CD4-positive, alpha-beta T cell treated with Interleukin-4 for 1 hour (primary cell): ENCODE measurements around the gene CAMTA1.
"Not testable (repeated sequence)": the region's sequence is repeated elsewhere in the genome, so short reads cannot be mapped to it uniquely, and the experiment has no call there.

Experiments used
- DNase-seq, 2 donors: peaks; one replicate each; pipeline ENCODE4 v3.0.0-alpha.2; 2020 to 2022

The CAMTA1 gene

DNA sequence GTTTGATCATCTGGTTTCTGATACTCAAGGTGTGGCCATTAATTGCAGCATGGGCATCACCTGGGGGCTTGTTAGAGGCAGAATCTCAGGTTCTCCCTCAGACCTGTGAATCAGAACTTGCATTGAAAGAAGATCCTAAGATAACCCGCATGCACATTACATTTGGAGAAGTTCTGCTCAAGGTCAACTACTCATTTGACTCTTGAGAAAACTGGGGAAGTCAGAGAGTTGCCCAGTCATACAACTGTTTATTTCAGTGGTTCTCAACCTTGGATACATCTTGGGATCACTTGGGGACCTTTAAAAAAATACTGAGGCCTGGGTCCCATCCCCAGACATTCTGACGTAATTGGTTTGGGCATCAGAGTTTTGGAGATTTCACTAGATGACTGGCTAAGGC, 30.5 kb downstream of the CAMTA1 start:
- DNase-seq = no peak

DNA sequence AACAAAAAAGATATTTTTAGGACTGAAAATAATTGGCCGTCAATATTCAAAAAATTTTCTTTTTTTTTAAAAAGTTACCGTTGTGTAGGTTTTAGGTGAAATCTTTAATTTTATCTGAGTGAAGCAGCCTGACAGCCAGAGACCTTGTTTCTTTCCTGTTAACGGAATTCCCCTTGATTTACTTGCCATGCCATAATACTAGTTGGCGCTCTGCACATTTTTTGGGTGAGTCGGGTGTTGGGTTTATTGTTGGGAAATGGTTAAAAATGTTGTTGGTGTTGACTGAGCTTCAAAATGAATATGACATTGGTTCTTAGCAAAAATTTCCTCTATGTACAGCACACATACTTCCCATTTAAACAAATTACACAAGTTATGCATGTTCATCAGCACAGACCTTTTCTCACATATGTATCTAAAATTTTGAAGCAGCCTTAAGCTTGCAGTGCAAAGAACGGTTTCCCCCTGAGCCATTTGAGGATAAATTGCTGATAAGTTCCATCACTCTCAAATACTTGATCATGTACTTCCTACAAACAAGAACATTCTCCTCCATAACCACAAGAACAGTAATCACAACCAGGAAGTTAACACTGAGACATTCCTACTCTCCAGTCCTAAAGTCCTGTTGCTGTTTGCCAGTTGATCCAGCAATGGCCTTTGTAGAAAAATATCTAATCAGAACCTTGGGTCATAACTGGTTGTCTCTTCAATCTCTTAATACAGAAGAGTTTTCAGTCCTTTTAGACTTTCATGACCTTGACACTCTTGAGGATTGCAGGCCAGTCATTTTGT, 34.2 kb downstream of the CAMTA1 start:
- DNase-seq = no peak

DNA sequence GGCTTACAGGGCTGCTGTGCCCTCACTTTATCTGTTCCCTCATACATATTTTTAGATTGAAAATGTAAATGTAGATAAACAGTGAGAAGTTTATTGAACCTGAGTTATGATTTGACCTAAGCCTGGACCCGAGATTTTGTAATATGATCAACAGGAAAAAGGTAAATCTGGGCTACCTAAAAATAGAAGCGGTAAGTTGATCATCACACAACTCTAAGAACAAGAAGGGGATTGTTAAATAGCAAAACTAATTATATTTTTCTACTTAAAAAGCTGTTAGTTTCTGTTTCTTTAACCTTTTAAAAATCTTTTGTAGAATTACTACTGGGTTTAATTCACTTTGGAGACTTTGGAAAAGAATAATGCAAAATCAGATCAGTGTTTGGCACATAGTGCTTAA, 35.6 kb downstream of the CAMTA1 start:
- DNase-seq = no peak

DNA sequence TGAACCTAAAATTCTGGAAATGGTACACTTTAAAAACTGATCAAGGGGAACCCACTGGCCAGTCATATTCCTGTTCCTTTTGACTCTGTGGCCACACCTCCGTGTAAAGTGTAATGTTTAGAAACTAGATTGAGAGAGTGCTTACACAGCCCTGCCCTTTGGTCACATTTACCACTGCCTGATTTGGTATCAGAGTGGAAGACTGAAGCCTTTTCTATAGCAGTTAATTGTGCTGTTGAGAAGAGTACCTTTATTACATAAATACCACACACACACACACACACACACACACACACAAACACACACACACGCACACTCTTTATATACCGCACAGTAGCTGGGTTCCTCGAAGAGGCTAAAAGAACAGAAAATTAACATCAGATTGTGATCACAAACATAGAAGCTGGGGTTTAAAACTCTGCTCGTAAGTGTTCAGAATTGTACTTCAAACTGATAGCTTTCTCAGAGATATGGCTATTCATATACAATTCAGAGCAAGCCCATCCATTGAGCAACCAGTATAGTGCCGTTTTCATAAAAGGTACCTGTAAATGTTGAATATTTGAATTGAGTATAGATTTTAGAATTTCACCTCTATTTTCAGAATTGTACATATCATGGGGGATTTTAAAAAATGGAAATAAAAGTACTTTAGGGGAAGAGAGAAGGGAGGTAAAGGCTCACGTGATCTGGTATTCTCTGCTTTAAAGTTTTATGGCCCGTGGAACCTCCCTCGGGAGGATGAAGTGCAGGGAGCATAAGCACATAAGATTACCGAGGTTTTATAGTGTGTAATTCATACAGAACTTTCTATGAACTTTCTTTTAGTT, 37.5 kb downstream of the CAMTA1 start:
- DNase-seq = no peak

DNA sequence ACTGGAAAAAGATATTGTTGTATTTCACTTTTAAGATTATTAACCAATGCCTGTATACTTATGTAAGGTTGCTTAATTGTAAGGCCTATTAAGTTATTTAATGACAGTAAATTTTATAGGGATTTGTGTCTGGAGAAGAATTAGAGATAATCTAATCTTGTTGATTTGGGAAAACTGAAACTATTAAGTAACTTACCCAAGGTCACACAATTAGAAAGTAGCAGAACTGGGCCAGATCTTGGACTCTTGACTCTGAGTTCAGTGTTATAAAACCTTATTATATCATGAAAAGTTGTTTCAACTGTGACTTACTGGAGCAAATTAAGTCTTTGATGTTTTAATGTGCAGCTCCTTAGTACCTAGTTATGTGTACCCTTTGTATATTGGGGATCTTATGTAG, 38.5 kb downstream of the CAMTA1 start:
- DNase-seq = no peak

DNA sequence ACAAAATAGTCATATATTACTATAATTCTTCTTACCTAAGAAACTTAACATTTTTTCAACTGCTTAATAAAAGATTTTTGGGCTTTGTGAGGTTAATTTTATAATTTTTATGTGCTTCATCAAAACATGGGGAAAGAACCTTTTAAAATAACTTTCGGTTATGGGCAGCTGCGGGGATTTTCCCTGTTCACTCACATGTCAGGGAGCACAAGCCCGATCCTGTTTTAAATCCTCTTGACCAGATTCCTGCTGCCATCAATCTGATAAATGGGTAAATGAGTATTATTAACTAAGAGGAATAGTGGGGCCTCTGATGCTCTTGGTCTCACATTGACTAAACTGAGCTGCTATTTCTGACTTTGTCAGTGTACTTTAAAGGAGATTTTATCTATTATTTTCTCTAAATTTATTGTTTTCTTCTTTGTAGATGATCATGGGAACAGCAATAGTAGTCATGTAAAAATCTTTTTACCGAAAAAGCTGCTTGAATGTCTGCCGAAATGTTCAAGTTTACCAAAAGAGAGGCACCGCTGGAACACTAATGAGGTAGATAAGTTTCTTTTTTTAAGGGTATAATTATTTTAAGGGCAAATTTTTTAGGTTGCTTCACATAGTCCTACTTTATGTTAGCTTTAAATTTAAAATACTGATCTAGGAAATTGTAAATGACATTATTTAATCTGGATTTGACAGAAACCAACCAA, 39.6 kb downstream of the CAMTA1 start:
- DNase-seq = no peak

DNA sequence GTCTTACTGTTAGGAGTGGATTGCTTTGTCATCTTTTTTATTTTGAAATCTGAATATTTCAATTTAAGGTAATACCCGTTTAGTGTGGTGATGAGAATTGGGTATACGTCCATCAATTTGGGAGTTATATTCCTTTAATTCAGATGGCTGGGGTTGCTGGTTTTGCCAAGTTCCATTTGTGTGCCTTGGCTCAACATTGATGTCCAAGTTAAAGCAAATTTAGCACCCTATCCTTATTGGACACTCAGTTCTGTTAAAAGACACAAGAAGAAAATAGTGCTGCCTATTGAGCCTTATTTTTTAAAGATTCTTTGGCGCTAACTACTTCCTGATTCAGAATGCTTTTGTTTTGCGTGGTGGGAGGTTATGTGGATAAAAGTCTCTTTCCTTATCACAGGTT, 40.6 kb downstream of the CAMTA1 start:
- DNase-seq = no peak

DNA sequence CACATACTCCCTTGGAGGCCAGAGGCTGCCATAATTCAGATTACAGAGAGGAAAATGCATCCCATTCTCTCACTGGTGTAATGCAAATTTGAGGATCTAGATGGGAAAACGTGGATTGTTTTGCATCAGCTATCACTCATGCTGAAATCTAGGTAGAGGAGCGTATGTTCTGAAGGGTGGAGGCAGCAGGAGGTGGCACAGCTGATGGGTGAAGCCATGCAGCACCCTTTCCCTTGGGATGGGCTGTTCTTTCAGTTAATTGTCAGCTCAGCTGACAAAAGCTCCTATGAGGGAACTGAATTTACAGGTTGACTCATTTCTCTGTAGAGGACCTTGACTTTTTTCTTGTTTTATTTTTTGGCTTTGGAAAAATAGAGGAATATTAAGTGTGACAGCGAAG, 41.8 kb downstream of the CAMTA1 start:
- no peak for DNase-seq

DNA sequence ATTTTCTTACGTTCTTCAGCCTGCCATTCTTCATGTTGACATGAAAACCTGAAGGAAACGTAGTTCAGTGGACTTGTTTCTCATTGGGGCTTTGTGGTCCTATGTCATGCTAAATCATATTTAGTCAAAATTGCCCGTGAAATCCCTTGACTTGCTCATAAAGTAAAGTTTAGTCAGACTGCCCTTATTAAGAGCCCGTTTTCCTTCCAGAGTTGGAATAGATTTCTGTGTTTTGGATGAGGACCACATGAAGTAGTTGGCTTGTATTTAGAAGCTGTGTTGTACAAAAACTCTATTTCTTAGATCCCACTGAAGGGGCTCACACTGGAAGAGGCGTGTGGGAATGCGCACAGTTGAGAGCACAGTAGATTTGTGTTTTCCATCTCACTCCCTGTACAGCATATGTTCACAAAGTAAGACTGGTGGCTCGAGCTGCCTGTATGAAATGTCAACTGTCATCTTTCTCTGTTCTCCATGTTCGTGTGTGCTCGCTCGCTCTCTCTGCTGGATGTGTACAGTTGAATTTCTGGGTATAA, 42.4 kb downstream of the CAMTA1 start:
- no peak for DNase-seq

DNA sequence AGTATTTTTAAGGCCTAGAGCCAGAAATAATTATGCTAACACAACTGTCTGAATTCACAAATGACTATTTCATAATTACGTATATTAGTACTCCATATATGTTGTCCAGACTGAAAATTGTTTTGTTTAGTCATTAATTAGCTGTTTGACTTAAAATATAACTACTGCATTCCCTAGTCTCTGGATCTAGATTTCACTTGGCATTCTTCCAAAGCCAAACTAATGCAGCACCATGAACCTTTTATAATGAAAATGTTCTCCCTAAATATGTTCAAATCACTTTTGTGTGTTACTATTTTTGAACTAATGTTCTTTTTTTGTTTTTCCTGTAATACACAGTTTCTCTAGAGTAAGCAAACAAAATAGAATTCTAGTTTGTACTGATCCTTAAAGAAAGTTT, 46.1 kb downstream of the CAMTA1 start:
- no peak for DNase-seq

DNA sequence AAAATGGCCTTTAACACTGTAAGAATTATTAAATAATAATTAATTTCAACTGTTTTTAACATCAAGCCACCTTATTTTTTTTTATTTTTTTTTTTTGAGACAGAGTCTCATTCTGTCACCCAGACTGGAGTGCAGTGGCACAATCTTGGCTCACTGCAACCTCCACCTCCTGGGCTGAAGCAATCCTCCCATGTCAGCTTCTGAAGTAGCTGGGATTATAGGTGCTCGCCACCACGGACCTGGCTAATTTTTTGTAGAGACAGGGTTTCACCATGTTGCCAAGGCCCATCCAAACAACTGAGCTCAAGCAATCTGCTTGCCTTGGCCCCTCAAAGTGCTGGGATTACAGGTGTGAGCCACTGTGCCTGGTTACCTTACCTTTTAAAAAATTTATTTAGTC, 46.8 kb downstream of the CAMTA1 start:
- not testable (repeated sequence) for DNase-seq

DNA sequence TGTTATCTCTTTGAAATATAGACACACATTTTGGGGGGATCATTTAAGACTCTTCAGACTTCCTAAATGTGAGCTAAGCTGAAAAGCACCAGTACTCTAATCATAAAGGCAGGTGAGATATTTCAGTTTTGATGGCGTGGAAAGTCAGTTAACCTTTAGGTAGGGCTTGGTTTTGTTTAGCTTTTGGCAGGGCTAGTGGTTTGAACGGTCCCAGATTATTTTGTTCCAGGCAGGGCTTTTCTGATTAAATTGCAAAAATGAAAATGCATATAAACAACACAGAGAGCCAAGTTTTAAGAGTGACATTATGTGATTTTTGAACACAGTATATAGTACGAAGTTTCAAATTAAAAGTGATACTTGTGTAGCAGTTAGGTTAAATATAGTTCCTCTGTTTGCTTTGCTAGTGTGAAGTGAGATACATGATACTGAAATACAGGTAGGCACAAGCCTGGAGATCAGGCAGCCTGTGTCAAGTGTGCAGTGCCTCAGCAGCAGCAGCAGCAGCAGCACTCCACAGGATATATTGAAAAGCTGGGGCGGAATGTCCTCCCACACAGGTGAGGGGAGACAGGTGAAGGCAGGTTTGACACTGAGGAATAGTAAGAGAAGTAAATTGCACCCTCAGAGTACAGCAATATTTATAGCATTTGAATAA, 47.4 kb downstream of the CAMTA1 start:
- DNase-seq = no peak

DNA sequence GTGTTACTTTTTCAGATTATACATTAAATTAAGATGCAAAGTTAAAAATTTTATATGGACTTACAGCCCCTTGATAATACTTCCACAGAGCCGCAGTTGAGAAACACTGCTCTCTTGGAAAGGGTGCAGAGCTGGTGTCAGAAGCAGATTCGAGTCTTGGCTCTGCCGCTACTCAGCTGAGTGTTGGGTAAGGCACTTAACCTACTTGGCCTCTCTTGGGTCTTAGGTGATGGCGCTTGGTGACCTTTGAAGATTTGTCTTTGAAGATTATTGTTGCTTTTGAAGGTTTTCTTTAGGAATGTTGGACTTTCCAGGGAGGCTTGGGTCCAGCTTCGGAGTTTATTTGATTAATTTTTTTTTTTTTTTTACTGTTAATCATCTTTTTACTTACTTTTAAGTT, 48.5 kb downstream of the CAMTA1 start:
- DNase-seq = no peak

DNA sequence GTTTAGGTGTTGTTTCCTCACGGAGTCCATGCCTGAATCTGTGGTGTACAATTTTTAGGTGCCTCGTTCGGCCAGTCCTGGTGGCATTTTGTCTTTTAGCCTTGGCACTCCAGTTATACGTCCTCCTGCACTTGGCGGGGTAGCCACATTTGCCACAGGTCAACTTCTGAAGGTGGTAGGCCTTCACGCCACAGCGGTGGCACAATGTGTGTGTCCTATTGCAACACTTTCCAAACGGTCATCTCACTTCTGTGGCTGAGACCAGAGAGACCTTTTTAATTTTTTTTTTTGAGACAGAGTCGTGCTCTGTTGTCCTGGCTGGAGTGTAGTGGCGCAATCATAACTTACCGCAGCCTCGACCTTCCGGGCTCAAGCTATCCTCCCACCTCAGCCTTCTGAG, 49.1 kb downstream of the CAMTA1 start:
- no peak for DNase-seq

DNA sequence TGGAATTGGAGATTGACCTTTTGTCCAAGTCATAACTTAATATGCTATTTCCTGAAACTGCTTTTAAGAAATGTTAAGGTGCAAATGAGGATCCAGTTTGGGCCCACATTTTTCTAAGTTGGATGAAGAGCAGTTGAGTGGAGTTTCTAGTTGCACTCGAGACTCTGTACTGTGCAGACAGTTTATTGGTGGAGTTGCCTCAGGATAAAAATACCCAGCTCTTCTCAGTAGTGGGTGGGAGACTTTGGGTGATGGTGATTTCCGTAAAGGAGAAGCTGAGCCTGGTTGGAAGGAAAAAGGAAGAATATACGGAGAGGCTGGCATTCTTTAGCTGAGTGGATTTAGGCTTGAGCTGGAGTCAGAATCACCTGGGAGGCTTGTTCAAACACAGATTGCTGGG, 49.9 kb downstream of the CAMTA1 start:
- DNase-seq = no peak

DNA sequence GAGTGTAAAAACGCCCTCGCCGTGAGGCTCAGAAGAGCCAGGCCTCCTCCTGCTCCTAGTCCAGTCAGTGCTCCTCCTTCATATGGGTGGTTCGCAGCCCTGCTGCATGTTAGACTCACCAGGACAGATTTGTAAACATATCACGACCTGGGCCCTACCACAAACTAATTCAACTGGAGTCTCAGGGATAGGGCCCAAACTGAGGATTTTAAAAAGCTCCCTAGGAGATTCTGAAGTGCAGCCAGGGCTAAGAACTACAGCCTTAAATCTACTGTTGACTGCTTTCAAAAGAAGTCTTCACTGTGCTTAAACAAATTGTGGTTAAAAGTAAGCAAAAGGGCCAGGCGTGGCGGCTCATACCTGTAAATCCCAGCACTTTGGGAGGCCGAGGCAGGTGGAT, 57.0 kb downstream of the CAMTA1 start:
- no peak for DNase-seq

DNA sequence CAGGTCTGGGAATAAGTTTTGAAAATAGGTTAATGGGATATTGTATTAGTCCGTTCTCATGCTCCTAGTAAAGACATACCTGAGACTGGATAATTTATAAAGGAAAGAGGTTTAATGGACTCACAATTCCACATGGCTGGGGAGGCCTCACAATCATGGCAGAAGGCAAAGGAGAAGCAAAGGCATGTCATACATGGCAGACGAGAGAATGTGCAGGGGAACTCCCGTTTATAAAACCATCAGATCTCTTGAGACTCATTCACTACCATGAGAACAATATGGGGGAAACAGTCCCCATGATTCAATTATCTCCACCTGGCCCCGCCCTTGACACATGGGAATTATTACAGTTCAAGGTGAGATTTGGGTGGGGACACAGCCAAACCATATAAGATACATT, 60.5 kb downstream of the CAMTA1 start:
- not testable (repeated sequence) for DNase-seq

DNA sequence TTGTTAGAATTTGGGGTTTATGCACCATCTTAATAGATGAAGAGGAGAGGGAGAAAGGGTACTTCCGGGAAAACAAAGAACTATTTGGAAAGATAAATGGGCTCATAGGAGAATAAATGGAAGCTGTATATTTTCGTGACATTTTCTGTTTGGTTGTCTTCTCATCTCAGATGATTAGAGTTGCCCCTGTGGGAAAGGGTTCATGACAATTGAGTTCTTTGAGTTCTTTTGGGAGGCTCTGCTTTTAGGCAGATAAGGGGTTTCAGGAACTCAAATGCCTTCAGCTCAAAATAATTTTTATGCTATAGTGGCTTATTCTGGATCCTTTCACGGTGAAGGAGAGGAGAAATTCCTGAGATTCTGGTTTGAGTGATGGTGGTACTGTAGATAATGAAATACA, 63.6 kb downstream of the CAMTA1 start:
- no peak for DNase-seq

DNA sequence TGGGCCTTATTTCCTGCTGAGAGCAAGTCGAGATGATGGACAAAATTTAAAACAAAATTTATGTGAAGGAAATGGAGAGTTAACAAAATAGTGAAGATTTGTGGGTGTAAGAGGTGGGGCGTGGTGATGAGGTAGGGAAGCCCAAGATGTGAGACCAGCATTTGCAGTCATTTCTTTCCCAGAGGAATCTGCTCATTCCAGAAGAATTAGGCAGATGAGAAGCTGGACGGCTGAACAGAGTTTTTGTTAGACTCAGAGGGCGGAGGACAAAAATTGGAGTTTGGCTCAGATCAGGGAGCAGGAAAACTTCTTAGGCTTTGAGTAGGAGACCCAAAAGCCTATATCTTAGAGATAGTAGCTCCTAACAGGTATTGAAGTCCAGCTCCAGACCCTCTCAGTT, 65.3 kb downstream of the CAMTA1 start:
- no peak for DNase-seq

DNA sequence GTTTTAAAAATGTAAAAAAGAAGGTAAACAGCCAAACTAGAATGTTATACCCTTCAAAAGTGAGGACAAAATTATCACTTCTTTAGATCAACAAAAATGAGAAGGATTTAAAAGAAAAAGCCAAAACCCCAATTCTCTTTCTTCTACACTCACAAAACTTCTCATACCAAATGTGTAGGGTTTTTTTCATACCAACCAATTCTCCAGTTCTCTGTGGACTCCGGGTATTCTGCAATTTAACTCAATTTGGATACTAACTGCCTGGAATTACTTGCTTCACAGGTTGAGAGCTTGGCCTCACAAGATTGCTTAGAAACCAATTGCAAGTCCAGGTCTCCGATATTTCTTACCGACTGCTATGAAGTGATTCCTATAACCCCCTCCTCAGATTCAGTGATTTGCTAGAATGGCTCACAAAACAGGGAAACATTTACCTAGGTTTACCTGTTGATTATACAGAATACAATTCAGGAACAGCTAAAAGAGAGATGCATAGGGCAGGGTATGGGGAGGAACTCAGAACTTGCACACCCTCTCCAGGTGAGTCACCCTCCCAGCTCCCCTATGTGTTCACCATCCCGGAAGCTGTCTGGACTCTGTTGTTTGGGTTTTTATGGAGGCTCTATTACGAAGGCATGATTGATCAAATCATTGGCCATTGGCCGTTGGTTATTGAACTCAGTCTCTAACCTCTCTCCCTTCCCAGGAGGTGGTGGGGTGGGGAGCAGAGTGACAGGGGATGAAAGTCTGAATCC, 67.1 kb downstream of the CAMTA1 start:
- no peak for DNase-seq

DNA sequence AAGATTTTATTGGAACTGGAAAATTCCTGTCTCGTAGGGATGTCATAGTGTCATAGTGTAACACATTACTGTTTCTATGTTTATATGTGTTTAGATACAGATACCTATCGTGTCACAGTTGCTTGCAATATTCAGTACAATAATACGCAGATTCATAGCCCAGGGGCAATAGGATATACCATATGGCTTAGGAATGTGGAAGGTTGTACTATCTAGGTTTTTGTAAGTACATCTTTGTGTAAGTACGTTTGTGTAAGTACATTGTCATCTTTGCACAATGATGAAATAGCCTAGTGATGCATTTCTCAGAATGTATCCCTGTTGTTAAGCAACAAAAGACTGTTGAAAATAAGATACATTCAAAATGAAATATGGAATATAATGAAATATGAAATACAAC, 68.9 kb downstream of the CAMTA1 start:
- DNase-seq = no peak

DNA sequence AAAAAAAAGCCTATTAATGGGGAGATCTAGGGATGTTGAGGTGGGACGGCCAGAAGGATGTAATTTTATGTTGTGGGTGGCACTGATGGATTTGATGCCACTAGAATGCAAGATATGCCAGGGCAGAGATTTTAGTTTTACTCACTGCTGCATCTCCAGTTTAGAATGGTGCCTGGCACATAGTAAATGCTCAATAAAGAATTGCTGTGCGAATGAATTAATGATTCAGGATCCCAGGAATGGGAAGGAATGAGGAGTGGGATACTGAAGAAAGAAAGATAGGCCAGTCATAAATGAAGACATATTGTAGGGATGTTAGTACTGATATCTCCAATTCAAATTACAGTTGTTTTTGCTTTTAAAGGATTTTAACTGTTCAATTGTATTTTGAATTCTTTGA, 72.6 kb downstream of the CAMTA1 start:
- DNase-seq = no peak
